CD4-positive, alpha-beta T cell treated with Interleukin-1 beta for 1 hour (primary cell): ENCODE data around the gene MLLT1.
A peak's percentile ranks its signal among the peaks of the same experiment; 100 is the strongest.

ENCODE experiments used
- DNase-seq, 2 donors: peaks; one replicate each; pipeline ENCODE4 v3.0.0-alpha.2; 2020 to 2022

The MLLT1 gene

GRCh38 chr19:6273701-6274601 lies 5.8 kb downstream of the MLLT1 start:
- DNase-seq = peak in 1 of 2 donors; percentile 42

- no peak for DNase-seq
Observed at GRCh38 chr19:6272913-6273600, 6.7 kb downstream of the MLLT1 start.

GRCh38 chr19:6272411-6272791 lies 7.4 kb downstream of the MLLT1 start:
- DNase-seq = no peak

DNA sequence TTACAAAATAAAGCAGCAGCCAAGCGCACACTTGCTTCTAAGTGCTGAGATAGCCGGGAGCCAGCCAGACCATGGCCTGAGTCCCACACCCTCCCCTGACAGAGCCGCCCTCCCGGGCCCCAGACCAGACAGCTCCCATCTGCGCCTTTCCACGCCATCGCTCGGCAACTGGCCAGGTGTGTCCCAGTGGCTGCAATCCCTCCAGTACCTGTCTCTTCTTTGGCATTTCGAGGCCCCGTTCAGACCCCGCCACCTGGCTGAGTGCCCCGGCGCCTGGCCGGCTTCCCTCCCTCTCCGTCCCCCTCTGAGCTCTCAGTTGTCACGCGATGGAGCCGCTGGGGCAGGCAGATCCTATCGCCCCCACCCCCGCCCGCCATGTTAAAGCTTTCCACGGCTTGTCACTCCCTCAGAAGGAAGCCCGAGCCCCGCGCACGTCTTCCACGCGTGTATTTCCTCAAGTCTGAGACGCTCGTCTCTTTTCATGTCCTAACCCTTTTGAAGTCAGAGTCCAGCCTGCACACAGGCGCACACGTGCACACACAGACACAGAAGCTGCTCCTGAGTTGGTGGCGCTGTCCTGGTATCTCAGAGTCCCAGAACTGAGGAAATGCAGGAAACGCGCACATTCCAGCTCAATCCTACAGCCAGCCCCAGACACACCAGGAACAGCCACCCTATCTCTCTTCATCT lies 7.9 kb downstream of the MLLT1 start:
- DNase-seq = no peak

DNA sequence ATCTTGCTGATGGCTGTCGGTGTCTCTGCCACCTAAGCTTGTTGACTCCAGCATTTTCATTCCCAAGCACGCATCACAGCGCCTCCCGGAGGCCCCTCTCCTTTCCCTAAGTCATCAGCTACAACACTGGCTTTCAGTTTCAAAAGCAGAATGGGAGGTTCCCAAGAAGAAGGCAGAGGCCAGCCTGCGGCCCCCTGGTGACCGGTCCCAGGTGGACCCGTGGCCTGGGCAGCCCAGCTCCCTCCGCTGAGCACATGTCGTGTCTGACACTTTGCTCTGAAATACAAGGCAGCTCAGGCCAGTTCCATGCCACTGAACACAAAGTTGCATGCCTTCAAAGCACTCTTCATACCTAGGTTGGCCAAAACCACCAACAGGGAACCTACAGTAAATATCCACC lies 8.5 kb downstream of the MLLT1 start:
- no peak for DNase-seq

DNA sequence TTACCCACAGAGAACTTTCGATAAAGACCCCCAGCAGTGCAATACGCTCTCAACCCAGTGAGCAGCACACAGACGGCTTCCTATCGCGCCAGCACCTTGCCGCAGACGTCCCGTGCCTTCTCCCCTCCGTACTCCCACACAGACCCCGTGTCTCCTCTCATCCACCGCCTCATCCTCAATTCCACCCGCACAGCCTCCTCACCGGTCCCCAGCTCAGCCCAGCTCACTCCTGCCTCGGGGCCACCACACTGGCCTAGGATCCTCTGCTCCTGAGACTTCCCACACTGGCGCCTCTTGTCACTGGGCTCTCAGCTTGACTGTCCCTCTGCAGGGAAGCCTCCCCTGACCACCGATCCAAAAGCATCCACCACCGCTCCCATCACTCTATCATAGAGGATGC lies 9.0 kb downstream of the MLLT1 start:
- no peak for DNase-seq

GRCh38 chr19:6270076-6270745 lies 9.6 kb downstream of the MLLT1 start:
- DNase-seq = no peak

GRCh38 chr19:6269101-6269886 lies 10.5 kb downstream of the MLLT1 start:
- no peak for DNase-seq

DNA sequence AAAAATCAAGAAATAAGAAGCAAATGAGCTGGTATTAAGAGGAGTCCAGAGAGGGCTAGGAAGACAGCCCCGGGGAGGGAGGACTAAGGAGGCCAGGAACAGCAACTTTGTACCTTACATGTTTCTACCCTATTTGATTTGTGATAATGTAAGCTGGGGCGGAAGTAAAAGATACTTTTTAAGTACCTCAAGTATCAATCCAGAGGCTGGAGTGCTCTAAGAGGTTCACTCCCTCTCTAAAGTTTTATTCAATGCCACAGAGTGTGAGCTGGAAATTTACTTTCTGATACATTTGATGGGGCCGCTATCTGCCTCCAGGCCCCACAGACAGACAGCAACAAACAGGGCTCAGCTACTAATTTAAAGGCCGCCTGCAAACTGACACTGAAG lies 11.4 kb downstream of the MLLT1 start:
- DNase-seq = no peak

- DNase-seq = no peak
Observed at GRCh38 chr19:6267552-6268381, 12.0 kb downstream of the MLLT1 start.

DNA sequence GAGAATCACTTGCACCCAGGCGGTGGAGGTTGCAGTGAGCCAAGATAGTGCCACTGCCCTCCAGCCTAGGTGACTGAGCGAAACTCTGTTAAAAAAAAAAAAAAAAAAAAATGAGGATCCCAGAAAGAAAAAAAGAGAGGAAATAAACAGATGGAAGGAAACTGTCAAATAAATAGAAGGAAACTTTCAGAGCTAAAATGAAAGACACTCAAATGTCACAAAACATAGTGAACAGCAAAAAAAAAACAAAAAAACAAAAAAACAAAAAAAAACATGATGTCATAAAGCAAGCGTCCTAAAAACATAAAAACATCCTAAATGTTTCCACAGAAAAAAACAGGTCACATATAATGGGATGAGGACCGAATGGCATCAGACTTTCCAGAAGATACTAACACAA lies 15.0 kb downstream of the MLLT1 start:
- no peak for DNase-seq

GRCh38 chr19:6263735-6264444 lies 15.9 kb downstream of the MLLT1 start:
- no peak for DNase-seq

GRCh38 chr19:6263306-6263705 lies 16.5 kb downstream of the MLLT1 start:
- no peak for DNase-seq

- DNase-seq = no peak
Observed at GRCh38 chr19:6262519-6262918, 17.3 kb downstream of the MLLT1 start.

- no peak for DNase-seq
Observed at GRCh38 chr19:6261883-6262282, 17.9 kb downstream of the MLLT1 start.

DNA sequence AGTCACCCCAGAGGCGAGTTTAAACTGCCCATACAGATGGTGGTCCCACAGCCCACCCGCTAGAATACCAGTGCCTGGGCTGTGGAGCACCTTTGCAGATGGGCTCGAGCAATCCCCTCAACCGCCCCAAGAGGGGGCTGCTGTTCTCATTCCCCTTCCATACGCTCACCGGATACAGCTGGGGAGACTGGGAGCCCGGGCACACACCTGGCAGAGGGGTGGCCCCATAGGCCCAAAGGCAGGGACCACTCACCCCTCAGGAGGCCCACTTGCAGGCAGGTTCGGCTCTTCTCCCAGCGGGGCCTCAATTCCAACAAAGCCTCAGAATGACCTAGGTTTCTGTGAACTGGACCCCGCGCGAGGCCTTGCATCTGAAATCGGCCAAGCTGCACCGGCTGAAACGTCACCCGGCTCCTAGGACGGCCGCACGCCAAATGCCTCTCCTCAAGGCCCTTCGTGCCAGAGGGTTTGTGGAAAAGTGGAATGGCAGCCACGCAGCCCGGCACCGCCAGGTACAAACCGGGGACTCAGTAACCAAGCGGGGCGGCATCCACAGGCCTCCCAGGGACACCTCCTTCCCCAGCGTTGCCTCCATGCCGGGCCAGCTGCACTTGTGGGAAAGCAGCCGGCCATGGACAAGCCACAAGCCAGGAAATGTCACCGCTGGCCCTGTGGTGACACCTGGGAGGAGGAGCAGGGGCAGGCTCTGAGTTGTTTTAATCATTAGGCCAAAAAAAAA lies 18.7 kb downstream of the MLLT1 start:
- peak; percentile 15 to 26 for DNase-seq

DNA sequence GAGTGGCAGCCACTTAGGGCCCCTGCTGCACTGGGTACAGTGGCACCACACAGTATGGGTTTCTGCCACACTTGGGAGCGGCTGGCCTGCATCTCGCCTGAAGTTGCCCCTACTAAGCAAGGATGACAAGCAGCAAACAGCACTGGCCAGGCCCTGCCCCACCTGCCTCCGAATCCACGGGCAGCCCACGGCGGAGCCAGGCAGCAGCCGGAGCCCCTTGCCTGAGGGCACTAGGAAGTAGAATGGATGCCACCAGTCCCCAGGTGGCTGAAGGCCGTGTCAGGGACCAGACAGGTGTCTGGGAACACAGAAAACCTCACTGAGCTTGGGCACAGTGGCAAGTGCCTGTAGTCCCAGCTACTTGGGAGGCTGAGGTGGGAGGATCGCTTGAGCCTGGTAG lies 19.4 kb downstream of the MLLT1 start:
- no peak for DNase-seq

GRCh38 chr19:6259312-6259861 lies 20.4 kb downstream of the MLLT1 start:
- DNase-seq = no peak

GRCh38 chr19:6258812-6259311 lies 20.9 kb downstream of the MLLT1 start:
- DNase-seq = no peak
